Neural crest cell (in vitro differentiated cells): ENCODE results near the gene TOPORS. TPM values are rescaled to one million over a fixed set of nuclear protein-coding genes. Genes with fewer than 3 reads are reported as not detected.

Source experiments
- DNase-seq: peaks from one replicate; pipeline ENCODE4 v3.0.0; 2021; ENCODE audit warnings: low read depth, mixed read lengths, low spot score
- H3K27ac Mint-ChIP-seq: one replicate; pipeline ENCODE4 v1.8.0; 2021; ENCODE audit warnings: mild to moderate bottlenecking, mixed read lengths; ENCODE audit not compliant: unreplicated experiment
- H3K27me3 Mint-ChIP-seq: 2 replicates; pipeline ENCODE4 v1.8.0; 2021; ENCODE audit warnings: low read depth, mild to moderate bottlenecking, mixed read lengths
- H3K36me3 Mint-ChIP-seq: 2 replicates; pipeline ENCODE4 v1.8.0; 2021; ENCODE audit warnings: low read depth, mild to moderate bottlenecking, mixed read lengths
- H3K4me1 Mint-ChIP-seq: 2 replicates; pipeline ENCODE4 v1.8.0; 2021; ENCODE audit warnings: mixed read lengths
- H3K4me3 Mint-ChIP-seq: one replicate; pipeline ENCODE4 v1.8.0; 2021; ENCODE audit warnings: mild to moderate bottlenecking, mixed read lengths
- H3K9me3 Mint-ChIP-seq: 2 replicates; pipeline ENCODE4 v1.8.0; 2021; ENCODE audit warnings: mixed read lengths
- CTCF ChIP-seq: fragments of 200-600 bp; sonication (generic); conservative IDR thresholded peaks from 2 replicates; pipeline ENCODE4 v1.5.0; 2021; ENCODE audit warnings: antibody characterized with exemption, mild to moderate bottlenecking
- total RNA-seq: library from RNA; stranded (reverse); gene quantifications from 2 replicates; pipeline ENCODE4 v1.2.1, GENCODE V29; 2021

Gene TOPORS
- total RNA-seq, 1 donor from 2014 or later: 20.8 TPM

- Mint-ChIP-seq H3K27me3 (no peaks in the 10 kb centered on the region), H3K36me3 (peaks cover 38% of the 10 kb centered on the region), H3K9me3 (peaks cover 16% of the 10 kb centered on the region), H3K4me3 (no peak overlapping the region), H3K27ac (no peak overlapping the region), H3K4me1 (no peaks in the 10 kb centered on the region)
- DNase-seq: no peak
- TF ChIP-seq CTCF: no peak
Measured at GRCh38 chr9:32518276-32518675, 34.1 kb downstream of the TOPORS start.

- peaks cover 16% of the 10 kb centered on the region for H3K9me3 Mint-ChIP-seq
- no peak overlapping the region for H3K27ac Mint-ChIP-seq
- H3K4me1 Mint-ChIP-seq: no peaks in the 10 kb centered on the region
- no peaks in the 10 kb centered on the region for H3K27me3 Mint-ChIP-seq
- DNase-seq: no peak
- H3K36me3 Mint-ChIP-seq: peaks cover 34% of the 10 kb centered on the region
- TF ChIP-seq CTCF: no peak
- no peak overlapping the region for H3K4me3 Mint-ChIP-seq
Measured at GRCh38 chr9:32516241-32516640, 36.1 kb downstream of the TOPORS start.

GRCh38 chr9:32508728-32509127 lies 43.7 kb downstream of the TOPORS start:
- H3K4me3 Mint-ChIP-seq: no peak overlapping the region
- no peak for TF ChIP-seq CTCF
- H3K27me3 Mint-ChIP-seq: no peaks in the 10 kb centered on the region
- H3K27ac Mint-ChIP-seq: no peak overlapping the region
- H3K4me1 Mint-ChIP-seq: no peaks in the 10 kb centered on the region
- H3K36me3 Mint-ChIP-seq: peaks cover 14% of the 10 kb centered on the region
- H3K9me3 Mint-ChIP-seq: peaks cover 7% of the 10 kb centered on the region
- no peak for DNase-seq

- TF ChIP-seq CTCF: no peak
- no peak for DNase-seq
- no peak overlapping the region for H3K27ac Mint-ChIP-seq
Measured at GRCh38 chr9:32503008-32503407, 49.4 kb downstream of the TOPORS start.

GRCh38 chr9:32502464-32502863 lies 49.9 kb downstream of the TOPORS start:
- no peak for TF ChIP-seq CTCF
- no peak overlapping the region for H3K4me3 Mint-ChIP-seq
- H3K4me1 Mint-ChIP-seq: no peaks in the 10 kb centered on the region
- no peak for DNase-seq
- no peak overlapping the region for H3K27ac Mint-ChIP-seq
- peaks cover 11% of the 10 kb centered on the region for H3K36me3 Mint-ChIP-seq
- H3K27me3 Mint-ChIP-seq: no peaks in the 10 kb centered on the region
- H3K9me3 Mint-ChIP-seq: no peaks in the 10 kb centered on the region

More at GRCh38 chr9:32503008-32503407, 49.4 kb downstream of the TOPORS start:
- no peaks in the 10 kb centered on the region for H3K9me3 Mint-ChIP-seq
- no peak overlapping the region for H3K4me3 Mint-ChIP-seq
- H3K36me3 Mint-ChIP-seq: peaks cover 10% of the 10 kb centered on the region
- no peaks in the 10 kb centered on the region for H3K27me3 Mint-ChIP-seq
- H3K4me1 Mint-ChIP-seq: no peaks in the 10 kb centered on the region

- H3K4me1 Mint-ChIP-seq: no peaks in the 10 kb centered on the region
- DNase-seq: no peak
- H3K4me3 Mint-ChIP-seq: no peak overlapping the region
- no peaks in the 10 kb centered on the region for H3K27me3 Mint-ChIP-seq
- peaks cover 11% of the 10 kb centered on the region for H3K36me3 Mint-ChIP-seq
- TF ChIP-seq CTCF: no peak
- no peaks in the 10 kb centered on the region for H3K9me3 Mint-ChIP-seq
- H3K27ac Mint-ChIP-seq: no peak overlapping the region
Measured at GRCh38 chr9:32501868-32502267, 50.5 kb downstream of the TOPORS start.
